Suprapubic skin (tissue), 3 donors: ENCODE results near the gene NPS.
A peak's percentile ranks its signal among the peaks of the same experiment; 100 is the strongest.

Experiments used
- EP300 ChIP-seq: sonication (generic); formaldehyde crosslinking; IDR thresholded peaks from one replicate; pipeline ENCODE4 v1.6.1; 2017; ENCODE audit warnings: antibody characterized with exemption
- POLR2A ChIP-seq, 2 donors: fragments of 450-650 bp; IDR thresholded peaks; one replicate each; pipeline ENCODE4 v1.6.1; 2017; ENCODE audit warnings: antibody characterized with exemption in 2 of 2, mild to moderate bottlenecking in 2 of 2, moderate library complexity in 2 of 2
- TF ChIP-seq, protein P1 (sequence below), 2 donors: fragments of 200-600 bp in 1 of 2; fragments of 450-650 bp in 1 of 2; sonication (generic) in 1 of 2; IDR thresholded peaks; one replicate each; pipeline ENCODE4 v1.5.1; 2016 to 2019; ENCODE audit warnings: antibody characterized with exemption in 2 of 2, mild to moderate bottlenecking in 1 of 2, moderate library complexity in 1 of 2

GRCh38 chr10:127563718-127564553, 14.8 kb downstream of the NPS start:
- TF ChIP-seq, protein P1, sequence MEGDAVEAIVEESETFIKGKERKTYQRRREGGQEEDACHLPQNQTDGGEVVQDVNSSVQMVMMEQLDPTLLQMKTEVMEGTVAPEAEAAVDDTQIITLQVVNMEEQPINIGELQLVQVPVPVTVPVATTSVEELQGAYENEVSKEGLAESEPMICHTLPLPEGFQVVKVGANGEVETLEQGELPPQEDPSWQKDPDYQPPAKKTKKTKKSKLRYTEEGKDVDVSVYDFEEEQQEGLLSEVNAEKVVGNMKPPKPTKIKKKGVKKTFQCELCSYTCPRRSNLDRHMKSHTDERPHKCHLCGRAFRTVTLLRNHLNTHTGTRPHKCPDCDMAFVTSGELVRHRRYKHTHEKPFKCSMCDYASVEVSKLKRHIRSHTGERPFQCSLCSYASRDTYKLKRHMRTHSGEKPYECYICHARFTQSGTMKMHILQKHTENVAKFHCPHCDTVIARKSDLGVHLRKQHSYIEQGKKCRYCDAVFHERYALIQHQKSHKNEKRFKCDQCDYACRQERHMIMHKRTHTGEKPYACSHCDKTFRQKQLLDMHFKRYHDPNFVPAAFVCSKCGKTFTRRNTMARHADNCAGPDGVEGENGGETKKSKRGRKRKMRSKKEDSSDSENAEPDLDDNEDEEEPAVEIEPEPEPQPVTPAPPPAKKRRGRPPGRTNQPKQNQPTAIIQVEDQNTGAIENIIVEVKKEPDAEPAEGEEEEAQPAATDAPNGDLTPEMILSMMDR (IDR thresholded peaks at IDR 0.05) = peak in 1 of 2 donors; percentile 27
- TF ChIP-seq POLR2A (IDR thresholded peaks at IDR 0.05) (no peak), EP300 (no peak)
